ENCODE results near the gene NFKB2. TPM values are rescaled to one million over a fixed set of nuclear protein-coding genes. Genes with fewer than 3 reads are reported as not detected.
A peak's percentile ranks its signal among the peaks of the same experiment; 100 is the strongest.

Gene NFKB2
- total and polyA plus RNA-seq, 12 donors: 9.9 to 40.0 (median 16.2) TPM

- no peak overlapping the region for H3K4me3 ChIP-seq
- H3K27ac ChIP-seq: peak overlapping the region in 1 of 10 donors; percentile 95
- no peaks in the 10 kb centered on the region for H3K27me3 ChIP-seq
- WGBS, 2 donors: 94 to 95% methylated on average over 14 of the region's 14 CpGs
- peaks cover 0 to 59% (median 12%) of the 10 kb centered on the region in 9 donors for H3K36me3 ChIP-seq
- ATAC-seq: no peak
- no peak for DNase-seq
- intact Hi-C loops (cut with DNase I): loop anchor here in 8 of 10 donors (2.0 to 10.0 kb wide), 7 partner anchors 57 to 230 kb away; partner anchors contain the start of genes ELOVL3 (in 4 of the 8) and C10orf95 (in 1 of the 8)
- TF ChIP-seq CTCF (IDR thresholded peaks at IDR 0.05): no peak
- peaks cover 7 to 57% (median 36%) of the 10 kb centered on the region in 9 donors for H3K4me1 ChIP-seq
- no peaks in the 10 kb centered on the region for H3K9me3 ChIP-seq
These were observed 2.0 kb downstream of the NFKB2 start for GRCh38 chr10:102397222-102398171.

- intact Hi-C loops (cut with DNase I): loop anchor here in 8 of 10 donors (1.0 to 10.0 kb wide), 8 partner anchors 56 to 231 kb away; partner anchors contain the start of genes ELOVL3 (in 4 of the 8) and C10orf95 (in 1 of the 8)
- Histone ChIP-seq H3K27me3 (no peaks in the 10 kb centered on the region), H3K4me1 (peaks cover 7 to 50% (median 33%) of the 10 kb centered on the region in 9 donors), H3K27ac (peak overlapping the region in 8 of 10 donors; percentile 83 to 95 (median 90)), H3K9me3 (no peaks in the 10 kb centered on the region), H3K4me3 (peak overlapping the region in 5 of 10 donors; percentile 59 to 80 (median 66)), H3K36me3 (peaks cover 0 to 68% (median 12%) of the 10 kb centered on the region in 9 donors)
- no peak for ATAC-seq
- no peak for TF ChIP-seq CTCF (IDR thresholded peaks at IDR 0.05)
- WGBS, 2 donors: 87 to 91% methylated on average over 21 of the region's 21 CpGs
- no peak for DNase-seq
These were observed 2.9 kb downstream of the NFKB2 start for GRCh38 chr10:102398172-102399020.

- TF ChIP-seq CTCF (IDR thresholded peaks at IDR 0.05): peak; percentile 93 to 99 (median 95)
- 3 to 4% methylated on average over 72 of the region's 72 CpGs for WGBS, 2 donors
- Histone ChIP-seq H3K36me3 (peaks cover 0 to 70% (median 12%) of the 10 kb centered on the region in 9 donors), H3K4me1 (peaks cover 7 to 46% (median 30%) of the 10 kb centered on the region in 9 donors), H3K9me3 (no peaks in the 10 kb centered on the region), H3K27ac (peak overlapping the region; percentile 76 to 95 (median 90)), H3K4me3 (peak overlapping the region; percentile 47 to 95 (median 67)), H3K27me3 (no peaks in the 10 kb centered on the region)
- peak; percentile 66 to 83 (median 76) for ATAC-seq
- DNase-seq: peak; percentile 86 to 91
- intact Hi-C loops (cut with DNase I): loop anchor here in 8 of 10 donors (1.0 to 10.0 kb wide), 9 partner anchors 55 to 232 kb away; partner anchors contain the start of genes ELOVL3 (in 4 of the 8) and C10orf95 (in 1 of the 8)
These were observed 3.9 kb downstream of the NFKB2 start for GRCh38 chr10:102399217-102400021.
